SK-N-SH treated with all-trans-retinoic acid at 6 μM for 48 hours (cell line): ENCODE data around the gene NRXN3.
"Not testable (repeated sequence)": the region's sequence is repeated elsewhere in the genome, so short reads cannot be mapped to it uniquely, and the experiment has no call there.

Experiments
- GLIS3 ChIP-seq: fragments of 250-450 bp; sonication (Bioruptor Pico); IDR thresholded peaks from 2 replicates; pipeline ENCODE4 v1.5.0; 2020; ENCODE audit warnings: mild to moderate bottlenecking, moderate library complexity
- PPARA ChIP-seq: fragments of 250-450 bp; sonication (Bioruptor Pico); IDR thresholded peaks from 2 replicates; pipeline ENCODE4 v1.5.0; 2020; ENCODE audit warnings: mild to moderate bottlenecking, borderline replicate concordance
- RARB ChIP-seq: fragments of 250-450 bp; sonication (Bioruptor Pico); IDR thresholded peaks from 2 replicates; pipeline ENCODE4 v1.8.0; 2021; ENCODE audit warnings: mild to moderate bottlenecking, moderate library complexity
- SNAI2 ChIP-seq: fragments of 250-450 bp; sonication (Bioruptor Pico); IDR thresholded peaks from 2 replicates; pipeline ENCODE4 v1.5.0; 2020; ENCODE audit warnings: mild to moderate bottlenecking, moderate library complexity
- TSHZ2 ChIP-seq: fragments of 250-450 bp; sonication (Bioruptor Pico); IDR thresholded peaks from 2 replicates; pipeline ENCODE4 v1.5.0; 2020; ENCODE audit warnings: mild to moderate bottlenecking, moderate library complexity
- ZFP30 ChIP-seq: fragments of 450-650 bp; formaldehyde crosslinking; IDR thresholded peaks from 2 replicates; pipeline ENCODE4 v1.5.0; 2022; ENCODE audit warnings: mild to moderate bottlenecking, moderate library complexity
- ZNF565 ChIP-seq: fragments of 450-650 bp; formaldehyde crosslinking; conservative IDR thresholded peaks from 2 replicates; pipeline ENCODE4 v1.5.0; 2020; ENCODE audit warnings: low read depth, mild to moderate bottlenecking, moderate library complexity
- ZNF8 ChIP-seq: fragments of 450-650 bp; formaldehyde crosslinking; IDR thresholded peaks from 2 replicates; pipeline ENCODE4 v1.5.0; 2020; ENCODE audit warnings: mild to moderate bottlenecking, moderate library complexity
- TF ChIP-seq, protein P1 (sequence below): fragments of 250-450 bp; sonication (Bioruptor Pico); IDR thresholded peaks from 2 replicates; pipeline ENCODE4 v1.5.1; 2020; ENCODE audit warnings: low read depth, mild to moderate bottlenecking, moderate library complexity
- TF ChIP-seq, protein P2 (sequence below): fragments of 250-450 bp; sonication (Bioruptor Pico); IDR thresholded peaks from 2 replicates; pipeline ENCODE4 v1.8.0; 2020; ENCODE audit warnings: mild to moderate bottlenecking, moderate library complexity, borderline replicate concordance
- TF ChIP-seq, protein P3 (sequence below): fragments of 250-450 bp; sonication (Bioruptor Pico); IDR thresholded peaks from 2 replicates; pipeline ENCODE4 v1.5.1; 2021; ENCODE audit warnings: mild to moderate bottlenecking, moderate library complexity

- TF ChIP-seq GLIS3, RARB, SNAI2, ZNF8, ZNF565, TSHZ2, PPARA, ZFP30 (CRISPR knock-in tag): not testable (repeated sequence)
- TF ChIP-seq, protein P1, sequence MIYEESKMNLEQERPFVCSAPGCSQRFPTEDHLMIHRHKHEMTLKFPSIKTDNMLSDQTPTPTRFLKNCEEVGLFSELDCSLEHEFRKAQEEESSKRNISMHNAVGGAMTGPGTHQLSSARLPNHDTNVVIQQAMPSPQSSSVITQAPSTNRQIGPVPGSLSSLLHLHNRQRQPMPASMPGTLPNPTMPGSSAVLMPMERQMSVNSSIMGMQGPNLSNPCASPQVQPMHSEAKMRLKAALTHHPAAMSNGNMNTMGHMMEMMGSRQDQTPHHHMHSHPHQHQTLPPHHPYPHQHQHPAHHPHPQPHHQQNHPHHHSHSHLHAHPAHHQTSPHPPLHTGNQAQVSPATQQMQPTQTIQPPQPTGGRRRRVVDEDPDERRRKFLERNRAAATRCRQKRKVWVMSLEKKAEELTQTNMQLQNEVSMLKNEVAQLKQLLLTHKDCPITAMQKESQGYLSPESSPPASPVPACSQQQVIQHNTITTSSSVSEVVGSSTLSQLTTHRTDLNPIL (CRISPR knock-in tag), result not testable (repeated sequence)
- TF ChIP-seq, protein P2, sequence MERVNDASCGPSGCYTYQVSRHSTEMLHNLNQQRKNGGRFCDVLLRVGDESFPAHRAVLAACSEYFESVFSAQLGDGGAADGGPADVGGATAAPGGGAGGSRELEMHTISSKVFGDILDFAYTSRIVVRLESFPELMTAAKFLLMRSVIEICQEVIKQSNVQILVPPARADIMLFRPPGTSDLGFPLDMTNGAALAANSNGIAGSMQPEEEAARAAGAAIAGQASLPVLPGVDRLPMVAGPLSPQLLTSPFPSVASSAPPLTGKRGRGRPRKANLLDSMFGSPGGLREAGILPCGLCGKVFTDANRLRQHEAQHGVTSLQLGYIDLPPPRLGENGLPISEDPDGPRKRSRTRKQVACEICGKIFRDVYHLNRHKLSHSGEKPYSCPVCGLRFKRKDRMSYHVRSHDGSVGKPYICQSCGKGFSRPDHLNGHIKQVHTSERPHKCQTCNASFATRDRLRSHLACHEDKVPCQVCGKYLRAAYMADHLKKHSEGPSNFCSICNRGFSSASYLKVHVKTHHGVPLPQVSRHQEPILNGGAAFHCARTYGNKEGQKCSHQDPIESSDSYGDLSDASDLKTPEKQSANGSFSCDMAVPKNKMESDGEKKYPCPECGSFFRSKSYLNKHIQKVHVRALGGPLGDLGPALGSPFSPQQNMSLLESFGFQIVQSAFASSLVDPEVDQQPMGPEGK, result not testable (repeated sequence)
- TF ChIP-seq, protein P3, sequence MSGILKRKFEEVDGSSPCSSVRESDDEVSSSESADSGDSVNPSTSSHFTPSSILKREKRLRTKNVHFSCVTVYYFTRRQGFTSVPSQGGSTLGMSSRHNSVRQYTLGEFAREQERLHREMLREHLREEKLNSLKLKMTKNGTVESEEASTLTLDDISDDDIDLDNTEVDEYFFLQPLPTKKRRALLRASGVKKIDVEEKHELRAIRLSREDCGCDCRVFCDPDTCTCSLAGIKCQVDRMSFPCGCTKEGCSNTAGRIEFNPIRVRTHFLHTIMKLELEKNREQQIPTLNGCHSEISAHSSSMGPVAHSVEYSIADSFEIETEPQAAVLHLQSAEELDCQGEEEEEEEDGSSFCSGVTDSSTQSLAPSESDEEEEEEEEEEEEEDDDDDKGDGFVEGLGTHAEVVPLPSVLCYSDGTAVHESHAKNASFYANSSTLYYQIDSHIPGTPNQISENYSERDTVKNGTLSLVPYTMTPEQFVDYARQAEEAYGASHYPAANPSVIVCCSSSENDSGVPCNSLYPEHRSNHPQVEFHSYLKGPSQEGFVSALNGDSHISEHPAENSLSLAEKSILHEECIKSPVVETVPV (CRISPR knock-in tag), result not testable (repeated sequence)
These were observed 849.7 kb downstream of the NRXN3 start for GRCh38 chr14:79019898-79020297.
